PC-3 (cell line): Measurements from ENCODE around the gene VWA7.

ENCODE experiments used
- EZH2 ChIP-seq: fragments of 300-600 bp; sonication (generic); IDR thresholded peaks from one replicate; pipeline ENCODE4 v1.6.1; 2017; ENCODE audit warnings: antibody characterized with exemption, mild to moderate bottlenecking, low read length; ENCODE audit not compliant: unreplicated experiment
- EZH2phosphoT487 ChIP-seq: fragments of 300-600 bp; sonication (generic); IDR thresholded peaks from 2 replicates; pipeline ENCODE4 v1.6.1; 2018; ENCODE audit warnings: mild to moderate bottlenecking, antibody characterized with exemption, low read length, borderline replicate concordance
- TF ChIP-seq, protein P1 (sequence below): fragments of 300-600 bp; sonication (generic); conservative IDR thresholded peaks from 2 replicates; pipeline ENCODE4 v1.5.1; 2017; ENCODE audit warnings: antibody characterized with exemption, low read depth, mild to moderate bottlenecking, low read length

DNA sequence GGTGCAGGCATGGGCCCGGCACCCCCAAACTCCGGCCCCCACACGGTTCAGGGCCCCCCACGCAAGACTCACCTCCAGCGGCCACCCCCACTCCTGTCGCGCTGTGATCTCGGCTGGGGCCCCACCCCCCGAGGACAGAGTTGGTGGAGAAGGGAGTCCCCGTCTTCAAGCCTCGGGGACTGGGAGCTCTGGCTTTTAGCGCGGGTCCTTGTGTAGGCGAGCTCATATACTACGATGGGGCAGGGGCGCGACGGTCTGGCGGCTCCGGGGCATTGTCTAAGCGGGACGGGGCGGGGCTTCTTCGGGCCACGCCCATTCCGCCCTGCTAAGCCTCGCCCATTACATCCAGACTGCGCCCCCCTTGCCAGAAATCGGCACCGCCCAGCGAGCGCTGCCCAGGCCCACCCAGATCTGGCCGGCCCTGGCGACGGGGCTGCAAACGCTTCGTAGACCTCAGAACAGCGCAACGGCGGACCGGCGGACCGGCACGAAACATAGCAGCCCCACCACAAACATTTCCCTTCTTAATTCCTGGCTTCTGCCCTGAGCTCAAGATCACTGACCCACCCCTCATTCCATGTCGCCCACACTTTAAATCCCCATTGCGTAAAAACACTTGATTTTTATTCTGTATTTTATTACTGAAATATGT lies 47.0 kb downstream of the VWA7 start:
- TF ChIP-seq, protein P1, sequence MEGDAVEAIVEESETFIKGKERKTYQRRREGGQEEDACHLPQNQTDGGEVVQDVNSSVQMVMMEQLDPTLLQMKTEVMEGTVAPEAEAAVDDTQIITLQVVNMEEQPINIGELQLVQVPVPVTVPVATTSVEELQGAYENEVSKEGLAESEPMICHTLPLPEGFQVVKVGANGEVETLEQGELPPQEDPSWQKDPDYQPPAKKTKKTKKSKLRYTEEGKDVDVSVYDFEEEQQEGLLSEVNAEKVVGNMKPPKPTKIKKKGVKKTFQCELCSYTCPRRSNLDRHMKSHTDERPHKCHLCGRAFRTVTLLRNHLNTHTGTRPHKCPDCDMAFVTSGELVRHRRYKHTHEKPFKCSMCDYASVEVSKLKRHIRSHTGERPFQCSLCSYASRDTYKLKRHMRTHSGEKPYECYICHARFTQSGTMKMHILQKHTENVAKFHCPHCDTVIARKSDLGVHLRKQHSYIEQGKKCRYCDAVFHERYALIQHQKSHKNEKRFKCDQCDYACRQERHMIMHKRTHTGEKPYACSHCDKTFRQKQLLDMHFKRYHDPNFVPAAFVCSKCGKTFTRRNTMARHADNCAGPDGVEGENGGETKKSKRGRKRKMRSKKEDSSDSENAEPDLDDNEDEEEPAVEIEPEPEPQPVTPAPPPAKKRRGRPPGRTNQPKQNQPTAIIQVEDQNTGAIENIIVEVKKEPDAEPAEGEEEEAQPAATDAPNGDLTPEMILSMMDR = no peak
- TF ChIP-seq EZH2 = no peak
- no peak for TF ChIP-seq EZH2phosphoT487
